NCI-H82 (cell line): Measurements from ENCODE around the gene MEIS1.
A peak's percentile ranks its signal among the peaks of the same experiment; 100 is the strongest.

Experiments used
- DNase-seq: peaks from one replicate; lab custom pipeline; 2025; lab: John Stamatoyannopoulos, UW

MEIS1 gene

DNA sequence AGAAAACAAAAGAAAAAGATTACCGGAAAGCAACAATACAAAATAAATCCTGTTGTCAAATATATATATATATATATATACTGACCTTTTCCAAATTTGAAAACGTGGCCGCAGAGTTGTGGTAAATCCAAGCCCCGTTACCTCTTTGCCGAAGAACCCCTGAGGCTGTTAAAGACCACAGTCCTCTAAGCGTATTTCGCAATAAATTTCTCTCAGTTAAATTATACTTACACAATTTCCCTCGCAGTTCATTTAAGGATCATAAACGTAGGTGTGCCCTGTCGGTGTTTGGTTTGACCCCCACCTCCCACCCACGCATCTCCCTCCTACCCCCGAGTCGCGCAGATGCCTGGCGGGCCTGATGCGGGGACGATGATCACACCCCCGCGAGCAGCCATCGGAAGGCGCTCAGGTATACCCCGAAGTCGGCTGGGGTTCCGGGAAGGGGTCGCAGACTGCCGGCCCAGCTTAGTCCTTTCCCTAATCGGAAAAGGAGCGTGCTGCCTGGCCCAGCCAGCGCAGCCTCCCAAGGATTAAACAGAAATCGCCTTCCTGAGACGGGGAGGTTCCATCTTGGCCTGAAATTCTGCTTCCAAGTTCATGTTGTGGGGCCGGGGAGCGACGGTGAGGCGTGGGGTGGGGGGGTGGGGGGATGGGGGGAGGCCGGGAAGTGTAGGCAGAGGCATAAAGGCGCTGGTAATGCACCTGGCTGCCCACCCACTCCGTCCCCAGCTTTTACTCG lies 2.9 kb upstream of the MEIS1 start:
- DNase-seq = no peak

DNA sequence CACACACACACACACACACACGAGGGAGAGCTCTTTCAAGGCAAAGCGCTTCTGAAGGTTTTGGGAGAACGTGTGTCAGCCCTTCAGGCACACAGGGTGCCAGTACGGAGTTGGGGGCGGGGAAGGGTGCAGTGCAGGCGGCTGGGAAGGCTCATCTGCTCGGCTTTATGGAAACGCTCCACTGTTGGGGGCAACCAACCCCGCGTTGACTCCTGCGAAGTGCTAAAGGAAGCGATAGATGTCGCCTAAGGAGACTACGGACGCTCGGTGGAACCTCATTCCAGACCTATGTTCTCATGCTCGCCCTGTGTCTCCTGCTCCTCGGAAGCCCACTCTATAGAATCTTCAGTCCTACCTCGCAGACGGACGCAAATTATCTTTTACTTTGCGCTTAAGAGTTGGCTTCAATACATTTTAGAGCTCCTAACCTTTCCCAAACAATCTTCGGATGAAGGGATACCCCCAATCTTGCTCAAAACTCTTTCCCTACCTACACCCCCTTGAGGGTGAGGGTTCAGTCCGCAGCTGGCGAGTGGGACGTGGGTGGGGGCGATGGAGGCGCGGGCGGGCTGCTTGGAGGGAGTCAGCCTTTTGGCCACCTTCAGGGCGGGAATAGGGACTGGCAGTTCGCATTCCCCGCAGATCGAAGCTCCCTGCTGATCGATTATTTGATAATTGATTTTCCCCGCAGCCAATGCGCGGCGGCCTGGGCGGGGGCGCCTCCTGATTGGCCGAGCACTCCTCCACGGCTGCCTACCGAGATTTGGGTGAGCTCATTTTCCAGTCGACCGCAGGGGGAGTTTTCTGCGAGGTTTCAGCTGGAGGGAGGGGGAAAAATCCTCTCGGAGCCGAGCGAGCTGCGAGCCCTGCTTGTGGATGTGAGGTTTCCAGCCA lies 1.9 kb upstream of the MEIS1 start:
- DNase-seq = peak; percentile 98

DNA sequence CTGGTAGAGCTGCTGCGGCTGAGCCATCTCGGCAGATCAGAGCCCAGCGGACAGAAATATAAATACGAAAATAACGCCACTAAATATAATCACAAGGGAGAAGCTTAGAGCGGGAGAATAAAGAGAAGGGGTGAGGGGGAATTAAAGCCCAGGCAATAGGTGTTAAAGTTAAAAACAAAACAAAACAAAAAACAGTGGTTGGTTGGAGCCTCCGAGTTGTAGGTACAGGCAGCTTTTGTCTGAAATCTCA lies 1.3 kb upstream of the MEIS1 start:
- DNase-seq = no peak

DNA sequence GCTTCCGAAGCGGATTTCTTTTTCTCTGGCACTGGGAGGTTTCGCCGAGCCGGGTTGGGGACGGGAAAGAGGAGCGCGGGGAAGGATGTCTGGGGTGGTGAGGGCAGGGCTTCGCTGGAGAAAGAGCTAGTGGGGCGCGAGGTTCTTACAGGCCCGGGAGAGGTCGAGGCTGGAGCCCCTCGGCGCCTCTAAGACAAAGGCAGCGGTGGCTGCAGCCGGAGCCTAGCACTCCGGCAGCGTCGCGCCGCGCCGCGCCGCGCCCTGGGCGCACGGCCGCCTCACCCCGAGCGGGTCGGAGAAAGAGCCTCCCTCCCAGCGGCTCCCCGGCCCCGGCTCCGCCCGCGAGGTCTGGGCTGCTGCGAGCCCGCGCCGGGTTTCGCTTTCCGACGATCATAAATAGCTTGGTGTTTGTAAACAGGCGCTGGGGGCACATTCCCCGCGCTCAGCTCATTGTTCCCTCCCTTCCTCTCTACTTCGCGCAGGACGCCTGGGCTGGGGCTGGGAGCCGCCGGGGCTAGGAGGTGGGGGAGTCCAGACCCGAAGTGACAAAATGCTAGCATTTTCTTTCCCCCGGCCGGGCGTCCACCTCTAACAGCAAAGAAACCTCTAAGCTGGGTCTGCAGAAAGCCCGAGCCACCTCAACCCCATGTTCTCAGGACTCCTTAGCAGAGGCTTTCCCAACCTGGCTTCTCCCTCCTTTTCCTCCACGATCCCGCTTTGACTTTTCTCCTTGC lies 813 bp upstream of the MEIS1 start:
- peak; percentile 84 for DNase-seq

DNA sequence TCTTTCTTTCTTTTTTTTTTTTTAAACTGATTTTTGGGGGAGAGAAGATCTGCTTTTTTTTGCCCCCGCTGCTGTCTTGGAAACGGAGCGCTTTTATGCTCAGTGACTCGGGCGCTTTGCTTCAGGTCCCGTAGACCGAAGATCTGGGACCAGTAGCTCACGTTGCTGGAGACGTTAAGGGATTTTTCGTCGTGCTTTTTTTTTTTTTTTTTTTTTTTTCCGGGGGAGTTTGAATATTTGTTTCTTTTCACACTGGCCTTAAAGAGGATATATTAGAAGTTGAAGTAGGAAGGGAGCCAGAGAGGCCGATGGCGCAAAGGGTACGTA lies 587 bp downstream of the MEIS1 start:
- no peak for DNase-seq

DNA sequence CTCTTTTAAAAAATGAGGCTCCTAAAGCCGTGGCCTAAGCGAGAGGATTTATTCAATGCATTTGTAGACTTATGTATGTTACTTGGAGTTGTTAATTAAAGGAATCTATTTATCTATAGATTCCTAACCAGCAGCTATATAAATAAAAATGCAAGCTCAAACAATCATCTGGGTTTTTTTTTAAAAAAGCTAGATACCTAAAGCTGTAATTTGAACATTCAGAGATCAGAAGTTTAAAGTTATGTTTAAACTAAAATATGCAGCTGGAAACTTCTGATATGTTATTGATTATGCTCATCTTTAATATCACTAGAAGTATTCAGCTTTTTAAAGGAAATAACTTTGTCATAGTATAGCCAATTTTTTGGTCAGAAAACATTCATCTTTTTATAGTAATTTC lies 1.0 kb downstream of the MEIS1 start:
- DNase-seq = no peak

DNA sequence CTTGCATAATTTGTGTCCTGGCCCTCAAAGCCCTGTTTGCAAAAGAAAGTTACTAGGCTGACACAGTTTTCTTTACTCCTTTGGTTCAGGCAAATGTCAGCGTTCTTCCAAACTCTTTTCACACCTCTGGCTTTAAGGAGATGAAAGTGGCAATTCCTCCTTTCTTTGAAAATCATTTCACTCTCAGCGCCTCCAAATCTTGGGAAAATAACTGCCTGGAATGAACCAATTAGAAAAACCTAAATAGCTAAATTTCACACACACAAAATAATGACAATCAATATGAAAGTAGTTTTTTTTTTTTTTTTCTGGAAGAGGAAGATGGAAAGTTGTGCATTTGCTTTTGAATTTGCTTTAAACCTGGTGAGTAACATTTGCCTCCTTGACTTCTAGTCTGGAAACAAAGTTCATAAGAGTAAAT lies 1.7 kb downstream of the MEIS1 start:
- DNase-seq = no peak

DNA sequence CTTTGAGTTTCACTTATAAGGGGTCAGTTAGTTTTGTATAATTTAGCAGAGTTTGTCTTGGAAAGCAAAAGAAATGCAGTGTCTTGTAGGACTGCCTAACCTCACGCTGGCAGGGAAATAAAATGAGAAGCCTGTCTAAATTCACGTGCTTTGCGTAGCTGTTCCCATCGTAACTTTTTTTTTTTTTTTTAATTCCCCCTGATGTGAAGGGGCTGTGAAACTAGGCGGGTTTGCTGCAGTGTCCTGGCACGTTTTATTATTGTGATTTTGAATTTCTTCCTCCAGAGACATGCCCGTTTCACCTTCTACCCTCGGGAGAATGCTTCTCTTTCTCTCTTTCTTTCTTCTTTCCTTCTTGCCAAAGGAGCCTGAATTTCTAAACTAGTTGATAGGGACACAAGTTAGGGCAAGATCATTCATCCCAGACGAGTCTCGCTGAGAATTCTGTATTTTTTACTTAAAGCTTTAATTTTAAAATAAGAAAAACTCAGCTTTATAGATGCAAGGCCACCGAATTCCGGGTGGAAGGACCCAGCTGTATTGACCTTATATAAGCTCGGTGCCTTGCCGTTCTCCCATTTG lies 2.3 kb downstream of the MEIS1 start:
- DNase-seq = peak; percentile 15

DNA sequence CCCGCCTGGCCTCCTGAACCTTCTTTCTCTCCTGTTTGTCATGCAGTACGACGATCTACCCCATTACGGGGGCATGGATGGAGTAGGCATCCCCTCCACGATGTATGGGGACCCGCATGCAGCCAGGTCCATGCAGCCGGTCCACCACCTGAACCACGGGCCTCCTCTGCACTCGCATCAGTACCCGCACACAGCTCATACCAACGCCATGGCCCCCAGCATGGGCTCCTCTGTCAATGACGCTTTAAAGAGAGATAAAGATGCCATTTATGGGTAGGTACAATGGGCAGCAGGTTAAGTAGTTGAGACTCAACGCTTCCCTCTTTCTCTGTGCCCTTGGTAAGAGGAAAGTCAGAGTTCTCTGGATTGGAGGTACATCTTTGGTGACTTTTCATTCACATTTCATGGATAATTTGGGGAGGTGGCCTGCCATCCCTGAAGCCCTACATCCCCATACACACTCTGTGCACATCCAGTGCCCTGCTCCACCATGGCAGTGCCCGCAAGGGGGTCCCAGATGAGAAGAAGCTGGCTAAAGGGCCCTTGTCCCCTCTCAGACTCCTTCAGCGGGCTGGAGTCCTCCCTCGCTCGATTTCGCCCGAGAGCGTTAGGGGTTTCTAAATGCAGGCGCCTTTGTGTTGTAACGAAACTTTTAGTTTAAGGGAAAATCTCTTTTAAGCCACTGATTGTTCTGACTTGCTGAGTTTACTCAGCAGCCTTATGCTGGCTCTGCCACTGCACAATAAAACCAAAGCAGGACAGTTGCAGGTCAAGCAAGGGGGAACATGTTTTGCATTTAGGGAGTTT lies 3.0 kb downstream of the MEIS1 start:
- DNase-seq = peak; percentile 36

DNA sequence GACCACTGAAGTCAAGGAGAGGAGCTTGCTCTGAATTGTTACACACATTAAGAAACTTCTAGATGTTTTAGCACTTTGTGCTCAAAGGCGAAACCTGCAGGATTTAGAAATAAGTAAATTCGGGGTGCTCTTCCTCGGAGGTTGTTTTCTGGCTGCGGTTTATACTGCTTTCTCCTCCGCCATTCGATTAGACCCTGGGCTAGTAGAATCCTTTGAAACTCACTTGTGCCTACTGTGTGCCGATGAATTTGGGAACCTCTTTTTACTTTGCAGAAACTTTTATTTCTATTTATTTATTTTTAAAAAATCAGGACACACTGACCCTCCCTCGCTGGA lies 3.5 kb downstream of the MEIS1 start:
- DNase-seq = no peak

DNA sequence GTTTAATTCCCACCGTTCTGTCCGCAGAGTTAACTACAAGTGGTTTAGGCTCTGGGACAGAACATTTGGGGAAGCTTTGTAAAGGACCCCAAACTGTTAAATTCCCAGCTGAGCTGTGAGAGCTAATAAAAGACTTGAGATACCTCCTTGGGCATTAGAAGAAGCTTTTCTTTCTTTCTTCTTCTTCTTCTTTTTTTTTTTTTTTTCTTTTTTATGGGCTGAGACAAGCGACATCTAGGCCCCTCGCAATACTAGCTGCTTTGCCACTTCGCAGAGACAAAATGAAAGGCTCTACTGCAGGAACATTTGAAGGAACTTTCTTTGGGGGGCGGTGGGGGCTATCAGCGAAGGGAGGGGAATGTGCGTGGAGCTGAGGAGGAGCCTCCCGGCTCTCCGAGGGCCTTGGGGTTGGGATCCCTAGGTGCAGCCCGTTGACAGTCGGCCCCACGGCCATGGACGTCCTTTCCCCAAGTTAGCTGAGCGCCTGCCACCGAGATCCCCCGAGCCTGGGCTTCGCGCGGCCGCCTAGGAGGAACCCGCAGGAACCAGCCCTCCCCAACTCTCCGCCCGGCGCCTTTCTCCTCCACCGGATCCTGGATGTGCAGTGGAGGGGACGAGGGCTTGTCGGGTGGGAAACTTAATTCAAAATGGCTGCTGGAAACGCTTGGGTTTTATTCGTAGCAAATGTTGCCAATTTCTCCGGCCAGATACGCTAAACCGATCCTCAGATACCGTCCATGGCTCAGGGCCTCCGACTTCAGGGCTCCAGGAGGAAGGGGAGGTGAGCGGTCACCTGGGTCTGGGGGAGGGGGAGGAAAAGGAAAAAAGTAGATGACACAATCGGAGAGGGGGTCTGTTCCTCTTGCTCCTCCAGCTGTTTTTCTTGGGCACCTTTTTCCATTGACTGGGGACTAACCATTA lies 4.2 kb downstream of the MEIS1 start:
- no peak for DNase-seq

DNA sequence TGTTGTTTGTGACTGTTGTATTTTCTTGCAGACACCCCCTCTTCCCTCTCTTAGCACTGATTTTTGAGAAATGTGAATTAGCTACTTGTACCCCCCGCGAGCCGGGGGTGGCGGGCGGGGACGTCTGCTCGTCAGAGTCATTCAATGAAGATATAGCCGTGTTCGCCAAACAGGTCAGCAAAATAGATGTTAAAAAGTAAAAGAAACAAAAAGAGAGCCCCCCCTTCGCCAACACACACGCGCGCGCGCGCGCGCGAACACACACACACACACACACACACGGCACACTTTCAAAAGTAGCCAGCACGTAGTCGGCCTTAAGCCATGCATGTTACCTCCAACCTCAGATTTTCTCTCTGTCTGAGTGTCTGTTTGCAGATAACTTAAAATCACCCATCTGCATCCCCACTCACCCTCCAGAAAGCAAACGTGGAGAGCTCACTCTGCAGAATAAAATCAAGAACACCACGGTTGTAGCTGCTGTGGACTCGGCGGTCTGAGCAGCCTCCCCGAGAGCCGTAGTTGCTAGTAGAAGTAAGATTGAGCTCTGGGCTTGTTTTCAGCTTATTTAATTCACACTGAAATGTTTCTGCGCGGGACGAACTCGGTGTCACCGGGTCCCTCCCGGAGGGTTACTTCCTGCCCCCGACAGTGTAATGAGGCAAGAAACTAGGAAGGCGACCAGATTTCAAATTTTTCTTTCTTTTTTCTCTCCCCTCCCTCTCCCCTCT lies 5.1 kb downstream of the MEIS1 start:
- no peak for DNase-seq

DNA sequence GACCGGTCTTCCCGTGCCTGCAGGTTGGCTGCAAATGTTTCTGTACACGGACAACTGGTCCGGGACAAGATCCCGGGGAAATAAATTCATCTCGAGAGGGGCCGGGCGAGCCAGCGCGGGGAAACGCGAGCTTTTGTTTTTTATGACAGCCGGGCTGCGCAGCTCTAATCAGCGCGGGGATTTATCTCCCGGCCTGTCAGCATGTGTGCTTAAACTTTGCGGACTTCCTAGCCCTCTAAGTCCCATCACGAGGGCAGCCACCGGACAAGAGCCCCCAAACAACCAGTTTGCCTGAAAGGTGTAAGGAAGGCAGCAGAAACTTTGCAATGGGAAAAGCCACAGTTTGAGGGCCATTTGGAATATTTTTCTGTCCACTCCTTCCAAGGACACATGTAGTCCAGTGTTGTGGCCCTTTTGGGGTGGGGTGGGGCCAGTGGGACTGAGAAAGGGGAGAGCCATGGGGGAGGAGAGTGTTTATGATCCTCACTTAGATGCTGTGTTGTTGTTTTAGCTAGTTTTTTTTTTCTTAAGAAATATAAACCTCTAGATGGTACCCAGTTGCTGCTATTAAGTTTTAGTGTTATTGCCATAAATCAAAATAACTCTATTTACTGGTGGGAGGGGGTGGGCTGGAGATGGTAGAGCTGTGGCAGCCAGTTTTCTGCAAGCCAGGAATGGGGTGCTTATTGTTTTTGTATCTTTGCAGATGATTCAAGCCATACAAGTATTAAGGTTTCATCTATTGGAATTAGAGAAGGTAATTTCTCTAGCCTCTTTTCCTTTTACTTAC lies 6.0 kb downstream of the MEIS1 start:
- DNase-seq = no peak

DNA sequence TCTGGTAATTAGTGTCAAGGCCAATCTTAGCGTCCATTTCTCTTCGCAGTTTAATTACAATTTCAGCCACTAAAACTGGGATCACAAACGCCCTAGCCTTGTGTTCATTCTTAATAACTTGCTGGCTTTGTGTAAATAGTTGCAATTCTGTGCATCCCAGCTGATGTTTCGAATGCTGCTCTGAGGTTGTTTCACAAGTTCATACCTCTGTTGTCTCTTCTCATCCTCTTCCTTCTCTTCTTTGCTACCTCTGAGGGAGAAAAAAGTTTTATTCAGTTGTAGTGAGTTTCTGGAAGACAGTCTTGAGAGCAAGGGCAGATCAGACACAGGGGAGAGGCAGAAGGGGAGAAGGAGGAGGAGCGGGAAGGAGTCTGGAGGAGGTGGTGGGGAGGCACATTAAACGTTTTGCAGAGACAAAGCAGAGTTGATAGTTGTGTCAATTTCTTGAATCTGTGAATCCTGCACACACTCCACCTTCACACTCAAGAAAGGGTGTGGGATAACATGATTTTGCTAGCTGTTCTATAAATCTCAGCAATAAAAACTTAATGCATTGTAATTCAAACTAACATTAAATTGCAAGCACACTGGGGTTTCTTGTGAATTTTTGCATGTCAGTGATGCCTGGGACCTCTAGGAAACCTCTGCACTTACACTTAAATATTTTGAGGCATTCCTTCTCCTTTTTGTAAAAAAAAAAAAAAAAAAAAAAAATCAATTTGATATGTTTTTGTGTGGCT lies 6.8 kb downstream of the MEIS1 start:
- DNase-seq = no peak

DNA sequence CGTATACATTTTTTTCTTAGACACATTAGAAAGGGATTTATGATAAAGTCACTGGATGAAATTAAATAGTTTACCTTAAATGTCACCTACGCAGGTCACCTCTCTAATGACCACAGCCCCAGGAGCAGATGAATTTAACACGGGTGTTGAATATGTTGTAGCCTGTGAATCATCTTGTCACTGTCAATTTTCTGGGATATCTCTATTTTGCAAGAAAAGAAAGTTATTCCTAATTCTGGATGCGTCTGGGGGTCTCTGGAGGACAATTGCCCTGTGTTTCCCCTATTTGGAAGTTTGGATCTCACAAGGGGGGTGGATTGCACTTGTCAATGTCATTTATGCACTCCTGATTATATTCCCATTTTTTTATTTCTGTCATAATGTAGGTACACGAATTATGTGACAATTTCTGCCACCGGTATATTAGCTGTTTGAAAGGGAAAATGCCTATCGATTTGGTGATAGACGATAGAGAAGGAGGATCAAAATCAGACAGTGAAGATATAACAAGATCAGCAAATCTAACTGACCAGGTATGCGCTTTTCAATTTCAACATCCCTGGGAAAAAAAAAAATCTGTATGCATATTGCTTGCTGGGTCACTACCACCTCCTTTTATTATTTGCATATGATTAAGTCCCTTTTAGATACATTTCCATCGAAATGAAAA lies 7.7 kb downstream of the MEIS1 start:
- no peak for DNase-seq

DNA sequence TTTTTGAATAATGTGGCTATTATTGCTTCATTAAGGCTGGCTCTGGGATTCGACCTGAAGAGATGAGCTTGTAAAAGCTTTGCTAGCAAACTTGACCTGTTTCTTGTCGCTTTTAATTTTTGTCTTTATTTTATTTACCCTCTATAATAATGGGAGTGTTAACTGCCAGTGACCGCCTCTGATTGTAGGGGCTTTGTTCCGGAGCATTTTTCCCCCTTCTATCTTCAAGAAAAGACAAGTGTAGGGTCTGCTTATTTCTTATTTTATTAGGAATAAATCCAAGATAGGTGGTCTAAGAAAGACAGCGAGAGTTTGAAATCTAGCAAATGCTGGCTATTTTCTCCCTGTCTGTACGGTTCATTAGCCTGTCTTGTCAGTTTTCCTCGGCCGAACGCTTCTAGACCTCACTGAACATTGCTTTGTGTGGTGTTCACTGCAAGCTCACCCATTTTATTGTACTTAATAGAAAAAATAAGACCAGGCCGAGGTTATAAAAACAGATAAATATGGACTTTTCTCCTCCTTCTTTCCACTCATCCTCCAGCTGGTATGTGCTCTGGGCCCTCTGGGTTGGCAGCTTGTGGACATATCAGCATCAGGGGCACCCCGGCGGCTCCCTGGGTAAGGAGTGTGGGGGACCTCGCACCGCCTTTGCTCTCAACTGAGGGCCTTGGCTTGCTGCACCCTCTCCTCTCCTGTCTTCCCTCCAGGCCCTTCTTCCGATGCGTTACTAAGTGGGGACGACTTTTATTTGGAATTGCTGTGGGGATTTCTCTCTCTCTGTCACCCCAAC lies 8.5 kb downstream of the MEIS1 start:
- DNase-seq = no peak
